LoVo (cell line): ENCODE results near the gene IL12B.
"Not testable (repeated sequence)": the region's sequence is repeated elsewhere in the genome, so short reads cannot be mapped to it uniquely, and the experiment has no call there.

Source experiments
- DNase-seq: peaks from one replicate; pipeline ENCODE4 v3.0.0-alpha.2; 2016; ENCODE audit warnings: low spot score

The IL12B gene

GRCh38 chr5:159290741-159291140 lies 39.5 kb downstream of the IL12B start:
- no peak for DNase-seq

DNA sequence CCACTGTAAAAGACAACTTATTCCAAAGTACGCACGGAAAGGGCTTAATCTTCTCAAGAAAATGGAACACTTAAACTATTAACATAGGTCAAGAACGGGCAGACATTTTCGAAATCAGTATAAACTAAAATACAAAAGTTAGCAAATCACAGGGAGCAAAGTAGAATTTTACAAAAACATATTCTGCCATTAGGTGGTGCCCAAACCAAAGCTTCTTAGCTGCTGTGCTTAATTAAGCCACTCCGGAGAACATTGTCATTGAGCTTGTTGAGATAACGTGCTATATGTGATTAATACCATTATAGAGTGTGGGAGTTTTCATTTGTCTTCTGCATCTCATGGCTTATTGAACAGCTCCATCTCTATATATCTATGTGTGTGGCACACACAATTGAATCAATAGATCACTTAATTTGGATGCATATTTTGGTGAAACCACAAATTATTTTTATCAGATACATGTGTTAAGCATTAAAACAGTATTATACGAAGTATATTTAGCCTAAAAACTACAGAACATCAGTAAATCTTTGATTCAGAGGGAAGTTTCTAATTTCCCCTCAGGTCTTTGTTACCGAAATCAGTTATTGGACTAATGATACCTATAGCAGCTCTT lies 43.8 kb downstream of the IL12B start:
- peak; percentile 15 for DNase-seq

DNA sequence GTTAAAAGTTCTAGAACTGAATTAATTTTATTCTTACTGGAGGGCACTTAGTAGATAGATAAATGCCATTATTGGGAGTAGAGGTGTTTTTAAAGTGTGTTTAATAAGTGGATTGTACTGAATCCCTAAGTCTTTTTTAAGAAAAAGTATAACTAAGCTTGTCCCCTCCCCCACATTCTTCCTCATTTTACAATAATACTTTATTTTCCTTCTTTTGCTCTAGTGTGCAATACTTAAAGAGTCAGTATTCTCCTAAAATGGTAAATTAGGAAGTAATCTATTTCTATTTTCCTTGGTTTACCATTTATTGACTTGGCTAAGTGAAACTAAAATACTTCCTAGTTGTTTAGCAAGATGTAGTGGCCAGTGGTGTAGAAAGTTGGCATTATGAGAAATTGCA lies 55.6 kb downstream of the IL12B start:
- DNase-seq: no peak

DNA sequence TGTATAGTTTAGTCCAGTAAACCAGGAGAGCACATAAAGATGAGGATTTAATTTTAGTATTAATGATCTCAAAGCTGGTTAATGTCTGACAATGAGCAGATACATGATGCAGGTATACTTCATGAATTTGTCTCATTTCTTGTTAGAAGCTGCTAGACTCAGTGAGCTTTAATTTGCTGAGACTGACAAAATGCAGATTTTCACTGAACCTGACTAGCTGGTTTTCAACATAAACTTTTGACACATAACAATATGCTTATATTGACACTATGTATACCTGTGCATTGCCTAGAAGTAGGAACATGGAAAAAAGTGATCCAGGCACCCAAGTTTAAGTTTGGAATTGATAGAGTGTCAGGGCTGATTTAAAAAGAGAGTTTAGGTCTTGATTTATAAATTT lies 56.4 kb downstream of the IL12B start:
- no peak for DNase-seq

DNA sequence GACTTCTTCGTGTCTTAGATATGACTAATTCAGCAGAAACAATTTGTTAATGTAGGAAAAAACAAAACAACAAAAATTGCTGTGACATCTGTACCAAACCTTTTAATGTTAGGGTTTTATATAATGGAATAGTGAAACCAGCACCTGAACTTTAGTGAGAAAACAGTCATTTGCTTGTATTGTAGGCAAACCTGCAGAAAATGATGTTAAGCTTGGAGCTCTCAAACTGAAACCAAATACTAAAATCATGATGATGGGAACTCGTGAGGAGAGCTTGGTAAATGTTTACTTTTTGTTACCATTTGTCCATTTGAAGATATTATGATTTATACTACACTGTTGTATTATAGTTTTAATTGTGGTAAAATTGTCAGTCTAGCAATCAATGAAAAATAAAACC lies 60.6 kb downstream of the IL12B start:
- DNase-seq: no peak

DNA sequence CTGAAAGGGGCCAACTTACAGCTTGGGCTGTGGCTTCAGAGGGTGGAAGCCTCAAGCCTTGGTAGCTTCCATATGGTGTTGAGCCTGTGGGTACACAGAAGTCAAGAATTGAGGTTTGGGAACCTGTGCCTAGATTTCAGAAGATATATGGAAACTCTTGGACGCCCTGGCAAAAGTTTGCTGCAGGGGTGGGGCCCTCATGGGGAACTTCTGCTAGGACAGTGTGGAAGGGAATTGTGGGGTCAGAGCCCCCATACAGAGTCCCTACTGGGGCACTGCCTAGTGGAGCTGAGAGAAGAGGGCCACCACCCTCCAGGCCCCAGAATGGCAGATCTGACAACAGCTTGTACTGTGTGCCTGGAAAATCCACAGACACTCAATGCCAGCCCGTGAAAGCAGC lies 63.5 kb downstream of the IL12B start:
- DNase-seq: not testable (repeated sequence)
